ENCODE data around the gene BCL2L1.

- TF ChIP-seq ZFX (IDR thresholded peaks at IDR 0.05; ENCODE audit: borderline replicate concordance), result no peak
- TF ChIP-seq, protein P1, sequence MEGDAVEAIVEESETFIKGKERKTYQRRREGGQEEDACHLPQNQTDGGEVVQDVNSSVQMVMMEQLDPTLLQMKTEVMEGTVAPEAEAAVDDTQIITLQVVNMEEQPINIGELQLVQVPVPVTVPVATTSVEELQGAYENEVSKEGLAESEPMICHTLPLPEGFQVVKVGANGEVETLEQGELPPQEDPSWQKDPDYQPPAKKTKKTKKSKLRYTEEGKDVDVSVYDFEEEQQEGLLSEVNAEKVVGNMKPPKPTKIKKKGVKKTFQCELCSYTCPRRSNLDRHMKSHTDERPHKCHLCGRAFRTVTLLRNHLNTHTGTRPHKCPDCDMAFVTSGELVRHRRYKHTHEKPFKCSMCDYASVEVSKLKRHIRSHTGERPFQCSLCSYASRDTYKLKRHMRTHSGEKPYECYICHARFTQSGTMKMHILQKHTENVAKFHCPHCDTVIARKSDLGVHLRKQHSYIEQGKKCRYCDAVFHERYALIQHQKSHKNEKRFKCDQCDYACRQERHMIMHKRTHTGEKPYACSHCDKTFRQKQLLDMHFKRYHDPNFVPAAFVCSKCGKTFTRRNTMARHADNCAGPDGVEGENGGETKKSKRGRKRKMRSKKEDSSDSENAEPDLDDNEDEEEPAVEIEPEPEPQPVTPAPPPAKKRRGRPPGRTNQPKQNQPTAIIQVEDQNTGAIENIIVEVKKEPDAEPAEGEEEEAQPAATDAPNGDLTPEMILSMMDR (IDR thresholded peaks at IDR 0.05), result no peak
These were observed 12.1 kb downstream of the BCL2L1 start for GRCh38 chr20:31710423-31711108.

Data from 22Rv1 (cell line).